GM19099 (cell line): Measurements from ENCODE around the gene MBD3L2B.

Source experiments
- POLR2A ChIP-seq: IDR thresholded peaks from 3 replicates; pipeline ENCODE4 v1.6.1; 2011; ENCODE audit warnings: low read depth; ENCODE audit not compliant: insufficient read length; ENCODE audit errors: extremely low read depth

The MBD3L2B gene

GRCh38 chr19:6970021-6970420, 51.2 kb downstream of the MBD3L2B start:
- TF ChIP-seq POLR2A: no peak

GRCh38 chr19:6969490-6969889, 51.7 kb downstream of the MBD3L2B start:
- TF ChIP-seq POLR2A: no peak
